GM21737 (cell line): ENCODE measurements around the gene TMC3.

Source experiments
- ATAC-seq: cut with Tn5 transposase; IDR thresholded peaks from one replicate; pipeline ENCODE4 v1.9.1; 2021; ENCODE audit warnings: mild to moderate bottlenecking, moderate library complexity; ENCODE audit not compliant: unreplicated experiment

The TMC3 gene

DNA sequence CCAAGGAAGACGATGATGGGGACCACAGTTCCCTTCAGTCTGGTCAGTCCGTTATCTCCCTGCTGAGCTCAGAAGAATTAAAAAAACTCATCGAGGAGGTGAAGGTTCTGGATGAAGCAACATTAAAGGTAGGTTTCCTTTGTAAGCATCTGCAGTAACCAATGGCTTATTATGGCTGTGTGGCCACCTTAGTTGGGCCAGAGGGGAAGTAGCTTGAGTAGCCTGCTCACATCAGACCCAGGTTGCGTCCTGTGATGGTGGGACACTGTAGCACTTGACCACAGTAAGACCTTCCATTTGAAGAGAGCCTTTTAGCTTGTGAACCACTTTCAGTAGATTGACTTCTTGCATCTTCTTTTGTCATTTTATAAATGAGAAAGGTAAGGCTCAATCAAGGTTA, 72.6 kb downstream of the TMC3 start:
- ATAC-seq: no peak

DNA sequence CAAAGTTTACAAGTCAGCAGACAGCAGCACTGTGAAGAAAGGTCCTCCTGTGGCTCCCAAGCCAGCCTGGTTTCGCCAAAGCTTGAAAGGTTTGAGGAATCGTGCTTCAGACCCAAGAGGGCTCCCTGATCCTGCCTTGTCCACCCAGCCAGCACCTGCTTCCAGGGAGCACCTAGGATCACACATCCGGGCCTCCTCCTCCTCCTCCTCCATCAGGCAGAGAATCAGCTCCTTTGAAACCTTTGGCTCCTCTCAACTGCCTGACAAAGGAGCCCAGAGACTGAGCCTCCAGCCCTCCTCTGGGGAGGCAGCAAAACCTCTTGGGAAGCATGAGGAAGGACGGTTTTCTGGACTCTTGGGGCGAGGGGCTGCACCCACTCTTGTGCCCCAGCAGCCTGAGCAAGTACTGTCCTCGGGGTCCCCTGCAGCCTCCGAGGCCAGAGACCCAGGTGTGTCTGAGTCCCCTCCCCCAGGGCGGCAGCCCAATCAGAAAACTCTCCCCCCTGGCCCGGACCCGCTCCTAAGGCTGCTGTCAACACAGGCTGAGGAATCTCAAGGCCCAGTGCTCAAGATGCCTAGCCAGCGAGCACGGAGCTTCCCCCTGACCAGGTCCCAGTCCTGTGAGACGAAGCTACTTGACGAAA, 74.3 kb downstream of the TMC3 start:
- no peak for ATAC-seq

DNA sequence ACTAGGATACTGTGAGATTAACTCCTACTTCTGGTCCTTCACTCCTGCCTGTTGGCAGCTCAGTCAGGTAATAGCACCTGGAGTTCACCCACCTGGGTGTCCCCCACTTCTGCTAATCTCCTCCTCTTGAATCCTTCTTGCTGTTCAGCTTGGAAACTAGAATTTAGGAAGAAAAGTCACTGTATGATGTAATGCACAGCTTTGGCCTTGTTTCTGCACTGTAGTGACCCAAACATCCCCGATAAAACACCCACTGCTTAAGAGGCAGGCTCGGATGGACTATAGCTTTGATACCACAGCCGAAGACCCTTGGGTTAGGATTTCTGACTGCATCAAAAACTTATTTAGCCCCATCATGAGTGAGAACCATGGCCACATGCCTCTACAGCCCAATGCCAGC, 74.9 kb downstream of the TMC3 start:
- ATAC-seq: no peak

DNA sequence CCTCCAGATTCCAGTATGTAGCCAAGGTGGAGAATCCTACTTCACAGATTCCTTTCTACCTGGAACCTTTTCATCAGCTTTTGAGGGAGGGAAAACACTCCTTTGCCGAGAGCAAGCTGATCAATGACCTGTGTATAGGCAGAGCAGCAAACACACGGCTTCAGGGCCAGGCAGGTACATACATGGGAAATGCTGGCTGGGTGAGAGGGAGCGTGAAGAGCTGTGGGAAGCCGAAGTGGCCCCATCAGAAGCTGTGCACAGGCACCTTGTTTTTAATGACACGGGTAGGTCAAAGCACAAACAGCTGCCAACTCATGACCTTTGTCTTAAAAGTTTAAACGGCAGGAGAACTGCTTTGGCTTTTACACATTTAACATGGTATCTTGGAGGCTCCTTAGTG, 75.4 kb downstream of the TMC3 start:
- ATAC-seq: no peak

DNA sequence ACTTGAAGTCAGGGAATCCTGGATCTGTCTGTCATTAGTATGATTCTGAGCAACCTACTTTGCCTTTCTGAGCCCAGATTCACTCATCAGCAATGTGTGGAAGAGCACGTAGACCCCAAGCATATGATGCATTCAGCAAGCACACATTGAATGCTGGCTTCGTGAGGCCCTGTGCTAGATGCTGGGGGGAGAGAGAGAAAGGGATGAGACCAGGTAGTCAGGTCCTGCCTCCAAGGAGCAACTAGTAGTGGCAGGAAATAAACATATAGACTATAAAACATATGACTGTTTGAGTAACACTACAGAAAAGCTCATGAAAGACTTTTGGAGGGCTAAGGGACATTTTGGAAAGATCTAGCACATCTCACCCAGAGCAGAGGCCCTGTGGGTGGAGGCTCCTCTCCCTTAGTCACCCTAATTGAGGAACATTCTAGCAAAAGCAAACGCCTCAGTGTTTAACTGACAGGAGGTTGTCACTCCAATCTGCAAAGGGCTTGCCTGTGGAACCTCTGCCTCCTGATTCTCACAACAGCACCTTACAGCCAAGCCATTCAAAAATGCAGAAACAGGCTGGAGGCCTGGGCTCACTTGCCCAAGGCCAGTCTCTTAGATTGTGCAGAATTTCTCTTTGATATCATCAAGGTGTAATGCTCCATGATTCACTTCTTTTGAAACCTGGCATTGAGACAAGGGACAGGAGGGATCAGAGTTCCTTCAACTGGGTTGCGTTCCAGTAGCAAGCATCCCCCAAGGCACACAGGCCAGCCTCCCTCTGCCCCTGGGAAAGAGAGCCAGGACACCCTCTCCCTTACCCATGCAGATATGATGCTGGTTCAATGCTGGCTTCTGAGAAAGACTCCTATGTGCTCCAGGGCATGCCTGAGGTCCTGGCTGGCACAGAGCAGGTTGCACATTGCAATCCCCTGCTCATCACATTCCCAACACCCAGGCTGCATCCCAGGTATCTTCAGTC, 76.1 kb downstream of the TMC3 start:
- ATAC-seq: no peak

DNA sequence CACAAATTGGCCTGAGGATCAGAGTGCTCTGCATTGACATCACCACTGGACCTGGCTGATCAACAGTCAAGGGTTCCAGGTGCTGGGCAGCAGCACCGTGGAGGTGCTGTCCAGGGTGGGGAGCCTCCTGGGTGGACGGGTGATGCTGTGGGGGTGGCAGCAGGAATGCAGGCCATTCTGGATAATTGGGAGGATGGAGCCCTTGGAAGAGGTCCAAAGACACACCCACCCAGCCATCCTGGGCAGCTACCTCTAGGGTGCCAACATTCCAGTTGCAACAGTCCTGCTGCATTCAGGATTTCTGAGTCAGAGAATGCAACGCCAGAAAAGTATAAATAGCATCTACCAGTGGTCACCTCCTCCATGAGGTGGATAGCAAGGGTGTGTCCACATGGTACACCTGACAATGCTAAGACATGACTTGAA, 76.9 kb downstream of the TMC3 start:
- no peak for ATAC-seq

DNA sequence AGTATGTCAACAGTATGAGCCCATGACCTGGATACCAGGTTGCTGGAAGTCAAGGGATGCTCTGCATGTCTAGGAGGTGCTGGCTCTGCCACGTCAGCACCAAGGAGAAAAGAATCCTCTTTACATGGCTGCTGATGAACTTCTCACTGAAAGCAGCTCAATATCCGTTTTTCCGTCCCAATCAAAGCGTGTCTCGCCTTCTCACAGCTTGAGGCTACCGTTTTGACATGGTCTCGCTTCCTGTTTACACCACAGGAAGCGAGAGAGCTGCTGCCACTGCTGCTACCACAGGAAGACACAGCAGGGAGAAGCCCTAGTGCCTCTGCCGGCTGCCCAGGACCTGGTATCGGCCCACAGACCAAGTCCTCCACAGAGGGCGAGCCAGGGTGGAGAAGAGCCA, 77.3 kb downstream of the TMC3 start:
- peak; percentile 44 for ATAC-seq

DNA sequence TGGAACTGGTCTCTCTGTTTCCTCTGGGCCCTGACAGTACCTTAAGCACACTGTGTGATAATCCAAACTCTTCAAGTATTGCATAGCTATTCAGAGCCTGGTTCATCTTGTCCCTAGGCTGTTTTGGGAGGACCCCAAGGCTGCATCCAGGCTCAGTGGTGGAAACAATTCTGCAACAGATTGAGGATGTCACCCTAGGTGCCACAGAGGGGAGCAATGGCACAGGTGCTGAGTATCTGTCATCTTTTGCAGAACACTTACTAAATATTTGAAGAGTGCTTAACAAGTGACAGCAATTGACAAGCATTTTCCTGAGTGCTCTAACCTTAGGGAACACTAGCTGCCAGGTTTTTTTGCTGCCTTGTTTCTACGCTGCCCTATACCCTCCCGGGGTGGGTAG, 77.8 kb downstream of the TMC3 start:
- ATAC-seq: no peak

DNA sequence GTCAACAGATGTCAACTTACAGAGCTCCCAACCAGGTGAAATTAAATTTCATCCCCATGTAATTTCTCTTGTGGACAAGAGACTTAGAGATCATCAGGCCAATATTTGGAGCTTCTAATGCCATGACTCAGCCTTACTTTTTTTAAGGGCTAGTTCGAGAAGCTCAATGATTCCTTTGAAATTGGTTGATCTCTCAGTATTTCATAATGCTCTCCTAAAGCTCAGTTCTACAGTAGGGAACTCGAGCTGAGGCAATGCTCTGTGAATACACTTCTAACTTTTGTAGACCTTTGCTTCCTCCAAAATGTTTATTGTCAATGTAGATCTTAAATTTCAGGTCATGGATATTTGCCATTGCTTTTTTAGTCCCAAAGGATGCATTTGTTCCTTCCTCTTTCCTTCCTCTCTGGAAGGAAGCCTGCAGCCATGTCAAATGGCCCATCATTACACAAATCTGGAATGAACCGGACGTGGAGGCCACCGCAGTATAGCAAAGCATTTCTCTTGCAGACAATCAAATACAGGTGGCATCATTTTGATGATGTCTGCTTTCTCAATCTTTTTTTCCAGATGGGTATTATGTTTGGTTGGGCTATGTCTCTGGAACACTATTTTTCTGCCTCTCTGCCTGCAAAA, 78.4 kb downstream of the TMC3 start:
- no peak for ATAC-seq

DNA sequence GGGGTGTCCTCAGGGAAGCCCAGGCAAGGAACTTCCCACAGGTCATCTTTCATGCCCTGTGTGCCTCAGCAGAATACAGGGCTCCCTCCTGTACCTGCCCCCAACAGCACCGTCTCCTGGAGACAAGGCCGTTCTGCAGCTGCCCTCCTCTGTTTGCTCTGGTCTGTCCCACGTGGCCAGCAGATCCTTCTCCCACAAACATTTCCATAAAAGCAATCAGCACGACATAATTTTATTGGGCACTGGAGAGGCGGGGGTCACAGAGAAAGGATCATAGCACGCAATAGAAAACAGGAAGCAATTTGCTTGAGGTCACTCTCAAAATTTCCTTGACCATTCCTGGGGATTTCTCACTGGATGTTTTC, 79.5 kb downstream of the TMC3 start:
- ATAC-seq: no peak

DNA sequence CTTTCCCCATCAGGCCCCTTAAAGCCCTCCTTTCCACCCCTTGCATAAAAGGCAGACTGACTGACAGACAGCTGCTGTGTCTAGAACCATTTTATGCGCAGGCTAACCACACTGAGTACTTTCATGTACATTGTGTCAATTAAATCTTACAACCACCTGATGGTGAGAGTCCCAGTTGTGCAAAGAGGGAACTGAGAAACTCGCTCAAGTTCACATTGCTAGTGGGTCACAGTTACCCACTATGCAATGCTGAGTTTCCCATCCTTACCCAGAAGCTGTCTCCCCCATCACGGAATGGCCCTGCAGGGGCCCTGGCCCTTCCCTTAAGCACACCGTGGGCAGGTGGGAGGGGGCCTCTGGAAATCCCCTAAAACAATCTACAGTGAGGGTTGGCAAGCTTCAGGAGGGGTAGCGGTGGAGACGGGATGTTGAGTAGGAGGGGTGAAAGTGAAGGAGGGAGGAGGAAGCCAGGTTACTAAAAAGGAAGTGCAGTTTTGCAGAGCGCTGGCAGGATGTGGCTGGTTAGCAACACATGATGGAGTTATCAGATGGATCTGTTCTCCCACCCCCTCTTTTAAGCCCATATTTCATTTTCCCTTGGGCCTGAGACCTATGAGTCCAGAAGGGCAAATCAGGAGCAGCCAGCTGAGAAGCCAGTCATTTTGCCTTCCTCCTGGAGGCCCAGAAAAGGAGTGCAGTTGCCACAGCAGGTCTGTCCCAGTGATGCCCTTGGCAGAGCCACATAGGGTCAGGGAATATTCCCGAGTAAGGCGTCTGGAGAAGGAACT, 80.1 kb downstream of the TMC3 start:
- ATAC-seq: peak; percentile 57

DNA sequence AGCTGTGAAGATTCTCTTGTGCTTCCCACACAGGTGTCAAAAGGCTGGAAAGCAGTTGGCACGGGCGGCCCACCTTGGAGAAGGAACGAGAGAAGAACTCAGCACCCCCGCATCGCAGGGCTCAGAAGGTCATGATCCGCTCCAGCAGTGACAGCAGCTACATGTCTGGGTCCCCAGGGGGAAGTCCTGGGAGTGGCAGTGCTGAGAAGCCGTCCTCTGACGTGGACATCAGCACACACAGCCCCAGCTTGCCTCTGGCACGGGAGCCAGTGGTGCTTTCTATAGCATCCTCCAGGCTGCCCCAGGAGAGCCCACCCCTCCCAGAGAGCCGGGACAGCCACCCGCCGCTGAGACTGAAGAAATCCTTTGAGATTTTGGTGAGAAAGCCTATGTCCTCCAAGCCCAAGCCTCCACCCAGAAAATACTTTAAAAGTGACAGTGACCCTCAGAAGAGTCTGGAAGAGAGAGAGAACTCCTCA, 81.5 kb downstream of the TMC3 start:
- ATAC-seq: peak; percentile 26

DNA sequence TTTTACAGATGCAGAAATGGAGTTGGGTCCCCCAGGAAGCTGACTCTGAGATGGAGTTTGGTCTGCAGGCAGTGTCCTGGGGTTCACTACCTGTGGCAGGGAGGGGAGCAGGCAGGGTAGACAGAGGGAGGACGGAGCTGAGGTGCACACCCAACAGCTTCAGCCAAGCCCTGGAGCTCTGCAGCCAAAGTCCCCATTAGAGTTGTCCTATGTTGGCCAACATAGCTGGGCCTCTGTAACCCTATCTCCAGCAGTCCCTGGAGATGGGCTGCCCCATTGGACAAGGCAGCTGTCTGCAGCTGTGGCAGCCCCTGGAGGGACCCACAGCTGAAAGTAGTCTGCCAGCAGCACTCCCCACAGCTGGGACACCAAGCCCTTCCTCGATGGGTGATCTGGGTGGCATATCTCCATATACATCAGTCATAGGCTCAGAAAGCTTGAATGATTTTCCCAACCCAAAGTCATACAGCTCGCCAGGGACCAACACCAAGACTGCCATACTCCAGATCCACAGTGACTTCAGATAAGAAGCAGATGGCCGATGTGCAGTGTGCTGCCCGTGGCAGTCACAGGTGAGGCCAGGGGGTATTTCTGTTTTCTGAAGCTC, 82.0 kb downstream of the TMC3 start:
- ATAC-seq: no peak

DNA sequence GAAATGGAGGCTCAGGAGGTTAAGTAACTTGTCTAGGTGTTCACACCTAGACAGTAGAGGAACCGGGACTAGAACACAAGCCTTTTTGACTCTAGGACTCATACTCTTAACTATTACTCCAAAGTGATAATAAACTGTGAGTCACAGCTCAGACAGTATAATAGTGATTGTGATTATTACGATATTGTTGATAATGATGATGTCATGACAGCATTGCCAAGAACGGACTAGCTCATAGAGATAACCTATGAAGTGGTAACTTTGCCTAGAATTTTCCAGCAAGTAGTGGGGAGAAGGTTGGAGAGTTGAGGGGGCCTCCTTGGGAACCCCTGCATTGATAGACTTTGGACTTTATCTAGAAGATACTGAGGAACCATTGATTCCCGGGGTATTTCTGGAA, 84.1 kb downstream of the TMC3 start:
- no peak for ATAC-seq

DNA sequence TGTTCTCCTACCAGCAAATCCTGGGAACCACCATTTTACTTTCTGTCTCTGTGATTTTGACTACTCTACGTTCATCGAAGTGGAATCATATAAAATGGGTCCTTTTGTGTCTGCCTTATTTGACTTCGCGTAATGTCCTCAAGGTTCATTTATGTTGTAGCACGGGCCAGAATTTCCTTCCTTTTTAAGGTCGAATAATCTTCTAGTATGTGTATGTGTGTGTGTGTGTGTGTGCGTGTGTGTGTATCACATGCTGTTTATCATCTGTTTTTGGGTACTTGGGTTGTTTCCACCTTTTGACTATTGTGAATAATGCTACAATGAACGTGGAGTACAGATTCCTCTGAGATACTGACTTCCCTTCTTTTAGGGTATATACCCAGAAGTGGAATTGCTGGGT, 85.4 kb downstream of the TMC3 start:
- no peak for ATAC-seq

DNA sequence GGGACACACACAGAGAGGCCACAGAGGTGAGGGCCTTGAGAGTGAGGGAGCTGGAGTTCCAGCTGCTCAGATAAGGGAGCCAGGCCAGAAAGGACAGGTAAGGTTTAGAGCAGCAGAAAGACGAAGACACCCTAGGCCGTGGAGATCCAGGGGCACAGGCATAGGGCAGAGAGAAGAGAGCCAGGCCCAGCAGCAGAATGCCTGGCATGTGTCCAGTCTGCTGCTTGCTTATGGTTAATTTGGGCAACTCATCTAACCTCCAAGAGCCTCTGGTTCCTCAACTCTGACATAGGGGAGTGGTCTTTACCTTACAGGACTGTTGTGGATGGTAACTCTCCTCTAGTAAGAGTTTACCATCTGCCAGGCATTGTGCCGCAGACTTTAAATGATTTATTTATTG, 86.0 kb downstream of the TMC3 start:
- no peak for ATAC-seq

DNA sequence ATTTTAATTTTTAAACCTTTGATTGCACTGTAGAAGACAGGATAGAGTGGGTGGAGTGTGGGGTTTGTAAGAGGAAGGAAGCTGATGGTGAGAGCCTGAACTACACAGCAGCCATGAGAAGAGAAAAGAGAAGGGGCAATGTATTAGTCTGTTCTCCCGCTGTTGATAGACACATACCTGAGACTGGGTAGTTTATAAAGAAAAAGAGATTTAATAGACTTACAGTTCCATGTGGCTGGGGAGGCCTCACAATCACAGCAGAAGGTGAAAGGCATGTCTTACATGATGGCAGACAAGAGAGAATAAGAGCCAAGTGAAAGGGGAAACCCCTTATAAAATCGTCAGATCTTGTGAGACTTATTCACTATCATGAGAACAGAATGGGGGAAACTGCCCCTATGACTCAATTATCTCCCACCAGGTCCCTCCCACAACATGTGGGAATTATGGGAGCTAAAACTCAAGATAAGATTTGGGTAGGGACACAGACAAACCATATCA, 87.3 kb downstream of the TMC3 start:
- ATAC-seq: no peak

DNA sequence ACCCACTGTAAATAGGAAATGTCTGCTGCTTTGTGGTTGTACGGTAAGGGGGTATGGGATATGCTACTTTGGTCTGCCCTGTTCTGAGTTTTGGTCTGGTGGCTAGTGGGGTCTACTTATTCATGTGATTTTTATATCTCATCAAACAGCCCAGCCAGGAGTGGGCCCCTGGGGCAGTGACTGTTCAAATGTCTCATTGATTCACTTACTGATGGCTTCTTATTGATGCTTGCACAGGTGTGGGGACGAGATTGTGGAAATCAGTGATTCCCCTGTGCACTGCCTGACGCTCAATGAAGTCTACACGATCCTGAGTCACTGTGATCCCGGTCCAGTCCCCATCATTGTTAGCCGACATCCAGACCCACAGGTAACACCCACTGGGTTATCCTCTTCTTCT, 88.6 kb downstream of the TMC3 start:
- no peak for ATAC-seq

DNA sequence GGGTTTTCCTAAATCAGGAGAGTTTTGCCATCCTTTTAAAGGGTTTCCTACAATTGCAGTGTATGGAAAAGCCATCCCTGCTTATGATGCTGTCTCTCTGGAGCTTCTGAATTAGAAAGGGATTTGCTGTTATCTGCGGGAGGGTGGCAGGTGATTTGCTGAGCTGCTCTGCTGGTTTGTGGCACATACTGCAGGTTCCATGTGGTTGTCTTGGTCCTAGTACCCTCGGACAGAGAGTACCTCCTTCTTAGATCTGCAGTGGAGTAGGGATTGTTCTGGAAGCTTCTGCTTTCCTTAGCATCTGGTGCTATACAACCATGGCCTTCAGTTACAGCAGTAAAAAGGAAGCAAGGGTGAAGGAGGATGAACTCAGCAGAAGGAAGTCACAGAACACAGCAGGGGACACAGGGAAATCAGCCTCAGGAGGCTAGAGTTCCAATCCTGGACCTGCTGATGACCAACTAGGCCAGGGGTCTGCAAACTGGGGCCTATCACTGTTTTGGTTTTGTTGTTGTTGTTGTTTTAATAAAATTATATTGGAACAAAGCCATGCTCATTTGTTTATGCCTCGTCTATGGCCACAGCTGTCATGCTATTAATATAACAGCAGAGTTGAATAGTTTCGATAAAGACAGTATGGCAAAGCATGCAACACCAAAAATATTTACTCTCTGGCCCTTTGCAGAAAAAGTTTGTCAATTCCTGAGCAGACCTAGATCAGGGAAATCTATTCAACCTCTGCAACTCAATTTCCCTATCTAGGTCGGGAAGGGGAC, 89.6 kb downstream of the TMC3 start:
- peak; percentile 45 for ATAC-seq

DNA sequence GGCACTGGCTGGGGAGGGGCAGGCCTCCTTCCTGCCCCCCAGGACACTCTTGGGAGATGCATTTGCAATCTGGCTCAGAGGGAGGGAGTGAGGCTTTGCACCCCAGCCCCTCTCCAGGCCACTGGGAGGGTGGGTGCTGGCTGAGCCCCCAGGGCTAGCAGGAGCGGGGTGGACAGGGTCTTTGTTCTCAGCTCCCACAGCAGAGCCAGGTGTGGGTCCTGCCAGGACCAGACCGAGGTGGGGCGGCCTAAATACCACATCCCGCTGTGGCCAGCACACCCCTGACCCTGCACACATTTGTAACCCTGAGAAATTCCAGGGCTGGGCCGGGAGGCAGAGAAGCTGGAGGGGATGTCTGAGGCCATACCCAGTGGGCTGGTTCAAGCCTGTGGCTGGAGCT, 91.1 kb downstream of the TMC3 start:
- no peak for ATAC-seq
